Measurements from ENCODE around the gene KCNK3.
A peak's percentile ranks its signal among the peaks of the same experiment; 100 is the strongest.
"Not testable (repeated sequence)": the region's sequence is repeated elsewhere in the genome, so short reads cannot be mapped to it uniquely, and the experiment has no call there.

Gene KCNK3

DNA sequence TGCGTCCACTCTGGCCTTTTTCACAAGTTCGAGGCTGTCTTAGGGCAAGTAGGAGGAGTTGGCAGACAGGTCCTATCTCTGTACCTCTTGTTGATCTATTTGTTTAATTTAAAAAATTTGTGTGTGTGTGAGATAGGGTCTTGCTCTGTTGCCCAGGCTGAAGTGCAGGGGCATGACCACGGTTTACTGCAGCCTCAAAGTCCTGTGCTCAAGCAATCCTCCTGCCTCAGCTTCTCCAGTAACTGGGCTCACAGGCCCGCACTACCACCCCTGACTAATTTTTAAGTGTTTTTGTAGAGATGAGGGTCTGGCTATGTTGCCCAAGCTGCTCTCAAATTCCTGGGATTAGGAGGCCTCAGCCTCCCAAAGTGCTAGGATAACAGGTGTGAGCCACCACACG lies 67.3 kb downstream of the KCNK3 start:
- no peak for DNase-seq

DNA sequence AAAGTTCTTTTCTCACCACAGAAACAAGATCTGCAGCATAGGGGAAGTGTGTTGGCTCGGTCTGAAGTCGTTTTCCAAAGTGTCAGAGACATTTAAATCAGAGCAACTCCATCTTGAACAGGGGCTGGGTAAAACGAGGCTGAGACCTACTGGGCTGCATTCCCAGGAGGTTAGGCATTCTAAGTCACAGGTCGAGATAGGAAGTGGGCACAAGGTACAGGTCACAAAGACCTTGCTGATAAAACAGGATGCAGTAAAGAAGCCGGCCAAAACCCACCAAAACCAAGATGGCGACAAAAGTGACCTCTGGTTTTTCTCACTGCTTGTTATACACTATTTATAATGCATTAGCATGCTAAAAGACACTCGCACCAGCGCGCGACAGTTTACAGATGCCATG lies 68.5 kb downstream of the KCNK3 start:
- DNase-seq: not testable (repeated sequence)

DNA sequence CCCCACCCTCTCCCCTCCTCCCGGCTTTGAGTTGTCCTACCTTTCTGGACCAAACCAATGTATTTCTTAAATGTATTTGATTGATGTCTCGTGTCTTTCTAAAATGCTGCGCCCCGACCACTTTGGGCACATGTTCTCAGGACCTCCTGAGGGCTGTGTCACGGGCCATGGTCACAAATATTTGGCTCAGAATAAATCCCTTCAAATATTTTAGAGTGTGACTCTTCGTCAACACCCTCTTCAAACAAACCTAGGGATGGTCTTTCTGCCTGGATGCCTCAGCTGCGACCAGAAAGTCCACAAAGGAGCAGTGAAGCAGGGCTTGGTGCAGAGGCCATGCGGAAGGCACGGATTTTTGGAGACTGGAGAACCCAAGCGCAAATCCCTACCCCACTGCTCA lies 70.5 kb downstream of the KCNK3 start:
- no peak for DNase-seq

DNA sequence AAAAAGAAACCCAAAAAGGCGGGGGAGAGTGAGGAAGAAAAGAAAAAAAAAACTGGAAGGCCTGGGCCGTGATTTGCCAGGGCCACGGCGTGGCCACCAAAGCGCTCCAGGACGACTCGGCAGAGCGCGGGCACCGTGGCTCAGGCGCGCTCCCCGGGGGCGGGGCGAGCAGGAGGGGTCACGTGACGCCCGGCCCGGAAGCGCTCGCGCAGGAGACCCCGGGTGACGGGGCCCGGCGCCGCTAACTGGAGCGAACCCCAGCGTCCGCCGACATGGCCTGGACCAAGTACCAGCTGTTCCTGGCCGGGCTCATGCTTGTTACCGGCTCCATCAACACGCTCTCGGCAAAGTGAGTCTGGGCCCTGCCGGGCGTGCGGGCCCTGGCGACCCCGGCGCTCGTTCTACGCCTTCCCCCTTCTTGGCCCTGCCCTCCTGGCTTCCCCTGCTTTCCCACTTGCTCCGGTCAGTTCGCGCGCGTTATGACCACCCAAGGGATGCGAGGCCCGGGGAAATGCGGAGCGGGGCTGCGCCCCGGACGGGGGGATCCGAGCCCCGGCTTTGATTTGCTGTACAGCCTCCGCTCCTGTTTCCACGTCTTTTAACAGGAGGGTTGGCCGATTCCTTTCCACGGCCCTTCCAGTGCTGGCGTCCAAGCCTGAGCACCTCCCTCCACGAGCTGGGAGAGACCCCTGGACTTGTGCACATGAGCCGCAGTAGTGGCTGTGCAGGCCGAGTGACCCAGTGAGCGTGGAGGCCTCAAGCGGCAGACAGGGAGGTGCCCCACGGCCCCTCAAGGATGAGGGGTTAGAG lies 71.8 kb downstream of the KCNK3 start, which contains the start of gene SLC35F6:
Gene SLC35F6 (plus strand): TSS at position 207 of the 810 bp plus-strand sequence. CDS start 66 bp downstream, at position 273.
- DNase-seq: peak; percentile 70

DNA sequence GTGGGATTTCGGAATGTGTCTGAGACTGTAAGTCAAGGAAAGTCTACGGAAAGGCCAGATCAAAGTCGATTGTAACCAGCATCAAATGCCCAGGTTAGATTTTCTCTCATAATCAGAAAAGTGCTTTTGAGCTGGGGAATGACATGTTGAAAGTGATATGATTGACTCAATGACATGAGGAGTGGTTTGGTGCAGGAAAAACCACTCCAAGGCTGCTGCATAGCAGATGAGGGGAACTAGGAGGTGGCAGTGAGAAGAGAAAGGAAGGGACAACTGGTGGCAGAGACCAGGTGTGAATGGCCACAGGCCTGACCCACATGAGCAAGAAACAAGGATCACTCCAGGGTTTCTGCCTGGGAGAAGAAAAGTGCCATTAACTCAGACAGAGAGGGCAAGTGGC lies 72.4 kb downstream of the KCNK3 start:
- no peak for DNase-seq

DNA sequence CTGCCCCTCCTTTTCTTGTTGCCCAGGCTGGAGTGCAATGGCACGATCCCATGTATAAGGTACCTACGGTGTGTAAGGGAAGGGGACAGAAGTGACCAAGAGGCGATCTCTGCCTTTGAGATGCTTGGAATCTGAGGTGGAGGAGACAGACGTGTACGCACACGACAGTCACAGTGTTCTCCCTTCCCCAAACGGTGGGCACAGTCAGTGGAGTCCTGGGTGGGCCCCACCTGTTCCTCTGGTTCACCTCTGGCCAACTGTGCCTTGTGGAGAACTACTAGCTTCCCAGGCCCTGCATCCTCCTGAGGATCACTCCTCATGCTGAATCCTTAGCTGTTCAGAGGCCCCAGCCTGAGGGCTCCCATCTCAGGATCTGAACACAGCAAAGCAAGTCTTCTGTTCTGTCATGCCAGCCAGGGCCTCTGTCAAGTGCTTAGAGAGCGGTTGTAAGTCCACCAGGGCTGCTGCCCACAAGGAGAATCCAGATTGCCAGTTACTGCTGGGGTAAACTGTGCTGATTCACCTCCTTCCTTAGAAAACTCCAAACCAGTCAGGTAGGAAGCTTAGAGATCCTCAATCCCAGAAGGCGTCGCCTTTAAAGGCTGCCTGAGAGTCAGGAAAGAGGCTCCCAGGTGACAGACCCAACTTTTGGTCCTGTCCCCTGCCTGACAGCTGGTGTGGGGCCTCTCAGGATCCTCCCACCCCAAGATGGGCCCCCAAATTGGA lies 73.1 kb downstream of the KCNK3 start:
- no peak for DNase-seq

DNA sequence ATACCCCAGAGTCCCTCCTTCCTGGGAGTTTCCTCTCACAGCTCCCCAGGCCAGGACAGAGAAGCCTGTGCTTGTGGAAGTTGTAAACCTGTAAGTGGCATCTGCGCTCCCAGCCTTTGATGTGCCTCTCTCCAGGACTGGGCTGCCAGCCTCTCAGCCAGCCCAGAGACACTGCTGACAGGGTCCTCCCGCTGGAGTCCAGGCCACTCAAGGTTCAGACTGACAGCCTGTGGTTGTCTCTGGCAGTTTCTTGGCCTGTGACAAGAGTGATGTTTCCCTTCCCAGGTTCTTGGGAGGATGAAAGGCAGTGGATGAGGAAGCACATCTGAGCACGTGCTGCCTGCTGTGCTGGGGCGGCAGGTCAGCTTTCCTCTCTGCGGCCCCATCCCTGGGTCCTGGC lies 74.6 kb downstream of the KCNK3 start:
- no peak for DNase-seq

DNA sequence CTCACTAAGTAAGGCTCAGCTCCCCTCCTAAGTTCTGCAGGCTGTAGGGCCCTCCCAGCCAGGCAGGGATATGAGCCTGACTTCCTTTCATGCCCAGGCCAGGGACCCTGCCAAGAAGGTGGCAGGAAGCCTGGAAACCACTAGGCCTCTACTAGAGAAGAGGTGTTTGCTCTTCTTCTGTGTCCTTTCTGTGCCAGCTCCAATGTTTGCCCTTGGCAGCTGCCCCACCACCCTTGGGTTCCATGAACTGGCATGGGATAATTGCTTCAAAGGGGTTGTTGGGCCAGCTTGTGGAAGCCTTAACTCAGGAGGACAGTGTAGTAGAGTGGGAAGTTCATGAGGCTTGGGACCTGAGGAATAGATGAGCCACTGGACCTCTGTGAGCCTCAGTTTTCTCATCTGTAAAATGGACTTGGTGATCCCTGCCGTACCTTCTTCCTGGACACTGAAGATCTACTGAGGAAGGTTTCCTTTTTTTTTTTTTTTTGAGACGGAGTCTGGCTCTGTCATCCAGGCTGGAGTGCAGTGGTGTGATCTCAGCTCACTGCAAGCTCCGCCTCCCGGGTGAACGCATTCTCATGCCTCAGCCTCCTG lies 75.5 kb downstream of the KCNK3 start:
- DNase-seq: no peak

DNA sequence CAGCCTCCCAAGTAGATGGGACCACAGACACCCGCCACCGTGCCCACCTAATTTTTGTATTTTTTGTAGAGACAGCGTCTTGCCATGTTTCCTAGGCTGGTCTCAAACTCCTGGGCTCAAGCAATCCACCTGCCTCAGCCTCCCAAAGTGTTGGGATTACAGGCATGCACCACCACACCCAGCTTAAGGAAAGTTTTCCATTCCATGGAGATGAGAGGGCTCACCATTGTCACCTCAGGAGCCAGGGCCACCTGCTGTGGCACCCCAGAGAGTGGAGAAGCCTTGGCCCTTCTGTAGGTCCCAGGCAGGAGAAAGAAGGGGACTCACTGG lies 76.2 kb downstream of the KCNK3 start:
- DNase-seq: no peak

DNA sequence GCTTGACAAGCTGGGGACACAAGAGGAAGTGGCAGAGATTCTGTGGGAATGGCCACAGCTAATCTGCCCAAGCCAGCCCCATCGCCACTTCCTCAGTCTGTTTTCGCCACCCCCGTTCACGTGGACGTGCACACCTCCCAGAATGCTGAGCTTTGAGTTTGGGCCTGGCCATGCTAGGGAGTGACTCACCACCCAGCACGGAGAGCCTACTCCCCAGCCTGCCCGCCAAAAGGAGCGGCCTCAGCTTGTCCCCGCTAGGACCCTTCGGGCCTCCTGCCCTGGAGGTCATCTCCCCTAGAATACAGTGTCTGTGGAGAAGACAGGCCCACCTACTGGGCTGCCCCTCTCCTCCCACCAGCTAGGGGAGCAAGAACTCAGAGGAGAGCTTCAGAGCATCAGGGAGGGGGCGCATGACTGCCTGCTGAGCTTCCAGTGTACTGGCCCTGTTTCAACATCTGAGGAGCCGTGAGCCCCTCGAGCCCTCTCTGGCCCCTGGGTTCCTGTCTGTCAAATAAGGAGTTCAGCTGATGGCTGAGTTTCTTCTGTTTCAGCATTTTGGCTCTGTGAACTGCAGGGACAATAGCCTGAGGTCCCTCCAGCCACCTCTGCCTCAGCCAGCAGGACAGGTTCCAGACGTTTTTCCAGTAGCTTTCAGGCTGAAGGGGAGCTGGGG lies 76.7 kb downstream of the KCNK3 start:
- peak; percentile 83 for DNase-seq

DNA sequence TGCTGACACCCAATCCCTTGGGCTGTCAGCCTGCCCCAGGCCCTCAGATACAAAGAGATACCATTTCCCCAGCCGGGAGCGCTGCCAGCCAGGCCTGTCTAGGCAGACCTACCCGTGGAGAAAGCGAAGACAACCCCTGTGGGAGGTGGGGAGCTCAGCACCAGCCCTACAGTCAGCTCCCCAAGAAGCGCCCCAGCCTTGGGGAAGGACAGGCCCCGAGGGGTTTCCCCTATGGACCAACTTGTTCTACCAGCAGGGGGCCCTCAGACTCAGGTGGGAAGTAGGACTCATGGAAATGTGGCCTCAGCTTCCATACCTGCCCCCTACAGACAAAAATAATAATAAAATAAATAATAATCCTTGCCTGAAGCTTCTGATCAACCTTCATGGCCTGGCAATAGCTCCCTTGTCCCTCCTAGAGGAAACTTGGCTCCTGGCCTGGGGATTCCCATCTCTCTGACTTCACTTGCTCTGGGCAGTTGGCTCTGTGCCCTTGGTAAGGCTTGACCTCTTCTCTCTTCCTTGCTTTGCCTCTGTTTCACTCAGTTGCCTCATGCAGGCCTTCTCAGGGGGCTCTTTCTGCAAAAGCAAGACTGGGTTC lies 78.6 kb downstream of the KCNK3 start:
- peak; percentile 88 for DNase-seq

DNA sequence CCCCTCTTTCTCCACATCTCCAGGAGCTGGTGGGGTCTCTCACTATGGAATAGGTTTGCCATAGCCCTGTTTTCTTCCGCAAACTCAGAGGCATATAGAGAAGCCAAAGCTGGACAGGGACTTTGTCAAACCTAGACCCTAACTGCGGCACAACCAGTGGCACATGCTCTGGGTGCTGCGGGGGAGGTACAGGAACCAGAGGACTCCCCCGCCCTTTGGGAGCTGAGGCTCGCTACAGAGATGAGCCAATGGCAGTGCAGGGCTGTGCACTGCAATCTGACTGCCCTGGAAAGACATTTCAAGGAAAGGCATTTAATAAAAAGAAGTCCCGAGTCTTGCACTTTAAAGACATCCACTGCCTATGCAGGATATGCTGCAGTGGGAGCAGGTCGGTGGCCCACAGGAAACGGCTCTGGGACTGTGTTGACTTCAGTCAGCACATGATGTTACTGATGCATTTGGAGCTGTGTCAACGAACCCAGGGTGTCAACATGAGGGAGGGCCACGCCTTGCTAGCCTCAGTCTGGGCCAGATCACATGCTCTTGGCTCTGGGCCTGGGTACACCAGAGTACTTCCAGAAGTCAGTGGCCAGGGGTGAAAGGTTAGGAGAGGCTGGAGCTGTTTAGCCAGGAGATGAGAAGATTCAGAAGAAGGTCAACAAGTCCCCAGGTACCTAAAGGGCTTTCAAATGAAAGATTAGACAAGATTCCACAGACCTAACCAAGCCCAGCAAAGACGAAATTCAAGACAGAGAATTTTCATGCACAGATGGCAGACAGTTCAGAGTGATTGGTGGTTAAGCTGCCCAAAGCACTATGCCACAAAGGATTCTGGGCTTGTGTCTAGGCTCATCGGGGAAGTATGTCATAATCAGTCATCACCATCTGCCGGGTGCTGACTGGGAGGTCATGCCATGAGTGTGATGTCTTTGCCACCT lies 79.8 kb downstream of the KCNK3 start:
- no peak for DNase-seq

DNA sequence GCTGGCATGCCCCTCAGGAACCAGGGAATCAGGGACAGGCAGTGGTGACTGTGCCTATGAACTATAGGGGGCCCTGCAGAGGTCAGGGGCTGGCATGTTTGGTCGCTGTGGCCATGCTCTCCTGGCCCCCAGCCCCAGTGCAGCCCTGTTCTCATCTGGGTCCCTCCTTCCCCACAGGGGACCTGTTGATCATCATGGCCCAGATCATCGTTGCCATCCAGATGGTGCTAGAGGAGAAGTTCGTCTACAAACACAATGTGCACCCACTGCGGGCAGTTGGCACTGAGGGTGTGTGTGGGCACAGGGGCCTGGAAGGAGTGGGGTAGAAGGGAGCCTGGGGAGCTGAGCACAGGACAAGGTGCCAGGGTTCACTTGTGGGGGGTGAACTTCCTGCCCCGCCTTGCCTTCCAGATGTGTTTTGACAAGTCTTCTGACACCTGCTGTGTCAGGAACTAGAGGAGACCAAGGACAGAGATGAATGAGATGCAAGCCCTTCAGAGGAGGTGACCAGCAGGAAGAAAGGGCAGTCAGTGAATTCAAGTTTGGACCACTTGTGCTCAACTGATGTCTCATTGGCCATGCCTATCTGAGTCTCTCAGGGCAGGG lies 83.8 kb downstream of the KCNK3 start:
- DNase-seq: no peak

DNA sequence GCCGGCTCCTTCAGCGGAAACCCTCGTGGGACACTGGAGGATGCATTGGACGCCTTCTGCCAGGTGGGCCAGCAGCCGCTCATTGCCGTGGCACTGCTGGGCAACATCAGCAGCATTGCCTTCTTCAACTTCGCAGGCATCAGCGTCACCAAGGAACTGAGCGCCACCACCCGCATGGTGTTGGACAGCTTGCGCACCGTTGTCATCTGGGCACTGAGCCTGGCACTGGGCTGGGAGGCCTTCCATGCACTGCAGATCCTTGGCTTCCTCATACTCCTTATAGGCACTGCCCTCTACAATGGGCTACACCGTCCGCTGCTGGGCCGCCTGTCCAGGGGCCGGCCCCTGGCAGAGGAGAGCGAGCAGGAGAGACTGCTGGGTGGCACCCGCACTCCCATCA lies 85.6 kb downstream of the KCNK3 start:
- no peak for DNase-seq

DNA sequence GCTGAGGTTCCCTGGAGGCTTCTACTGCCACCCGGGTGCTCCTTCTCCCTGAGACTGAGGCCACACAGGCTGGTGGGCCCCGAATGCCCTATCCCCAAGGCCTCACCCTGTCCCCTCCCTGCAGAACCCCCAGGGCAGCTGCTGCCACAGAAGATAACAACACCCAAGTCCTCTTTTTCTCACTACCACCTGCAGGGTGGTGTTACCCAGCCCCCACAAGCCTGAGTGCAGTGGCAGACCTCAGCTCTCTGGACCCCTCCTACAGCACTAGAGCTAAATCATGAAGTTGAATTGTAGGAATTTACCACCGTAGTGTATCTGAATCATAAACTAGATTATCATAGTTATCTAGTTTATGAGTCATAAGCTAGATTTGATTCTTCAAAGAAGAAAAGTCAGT lies 86.0 kb downstream of the KCNK3 start:
- DNase-seq: no peak

DNA sequence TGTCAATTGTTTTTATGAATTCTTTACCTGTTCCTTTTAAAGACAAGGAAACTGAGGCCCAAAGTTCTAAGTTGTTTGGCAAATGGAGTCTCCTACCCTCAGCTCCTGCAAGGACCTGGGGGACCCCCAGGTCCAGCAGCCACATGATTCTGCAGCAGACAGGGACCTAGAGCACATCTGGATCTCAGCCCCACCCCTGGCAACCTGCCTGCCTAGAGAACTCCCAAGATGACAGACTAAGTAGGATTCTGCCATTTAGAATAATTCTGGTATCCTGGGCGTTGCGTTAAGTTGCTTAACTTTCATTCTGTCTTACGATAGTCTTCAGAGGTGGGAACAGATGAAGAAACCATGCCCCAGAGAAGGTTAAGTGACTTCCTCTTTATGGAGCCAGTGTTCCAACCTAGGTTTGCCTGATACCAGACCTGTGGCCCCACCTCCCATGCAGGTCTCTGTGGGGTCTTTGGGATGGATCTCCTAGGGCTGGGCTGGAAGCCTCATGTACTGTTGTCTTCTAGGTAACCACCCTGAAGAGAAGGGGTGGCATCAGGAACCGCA lies 87.8 kb downstream of the KCNK3 start:
- DNase-seq: no peak
